IgD-negative memory B cell (primary cell): ENCODE data around the gene CLN5. TPM values are rescaled to one million over a fixed set of nuclear protein-coding genes. Genes with fewer than 3 reads are reported as not detected.

ENCODE experiments used
- H3K27ac Mint-ChIP-seq, 3 donors: one replicate each; pipeline ENCODE4 v1.8.0; 2020 to 2022; ENCODE audit warnings: mild to moderate bottlenecking in 3 of 3, mixed read lengths in 3 of 3, moderate library complexity in 1 of 3
- H3K27me3 Mint-ChIP-seq: one replicate; pipeline ENCODE4 v1.8.0; 2021; ENCODE audit warnings: mixed read lengths
- H3K36me3 Mint-ChIP-seq: one replicate; pipeline ENCODE4 v1.8.0; 2020; ENCODE audit warnings: mild to moderate bottlenecking, mixed read lengths
- H3K4me1 Mint-ChIP-seq, 3 donors: one replicate each; pipeline ENCODE4 v1.8.0; 2020 to 2022; ENCODE audit warnings: mixed read lengths in 3 of 3, mild to moderate bottlenecking in 1 of 3
- H3K4me3 Mint-ChIP-seq, 4 donors: one replicate each; pipeline ENCODE4 v1.8.0; 2020 to 2022; ENCODE audit warnings: mild to moderate bottlenecking in 4 of 4, mixed read lengths in 4 of 4, moderate library complexity in 3 of 4
- H3K9me3 Mint-ChIP-seq, 3 donors: one replicate each; pipeline ENCODE4 v1.8.0; 2020 to 2021; ENCODE audit warnings: mixed read lengths in 3 of 3, mild to moderate bottlenecking in 1 of 3
- polyA plus RNA-seq: library from polyadenylated mRNA; unstranded; fragments of 300-500 nt; fragmentation: Illumina TruSeq; gene quantifications from one replicate; pipeline ENCODE4 v1.2.3, GENCODE V29; 2021

The CLN5 gene
- polyA plus RNA-seq, 1 donor from 2014 or later, result 16.9 TPM

GRCh38 chr13:77047649-77048343, 55.9 kb downstream of the CLN5 start:
- Mint-ChIP-seq H3K27ac (peak overlapping the region in 2 of 3 donors; percentile 4 to 25), H3K27me3 (no peaks in the 10 kb centered on the region), H3K4me3 (no peak overlapping the region), H3K4me1 (no peaks in the 10 kb centered on the region), H3K9me3 (no peaks in the 10 kb centered on the region), H3K36me3 (peaks cover 18% of the 10 kb centered on the region)

- H3K9me3 Mint-ChIP-seq, result no peaks in the 10 kb centered on the region
- peaks cover 18% of the 10 kb centered on the region for H3K36me3 Mint-ChIP-seq
- no peak overlapping the region for H3K4me3 Mint-ChIP-seq
- H3K4me1 Mint-ChIP-seq, result no peaks in the 10 kb centered on the region
- H3K27me3 Mint-ChIP-seq, result no peaks in the 10 kb centered on the region
- H3K27ac Mint-ChIP-seq, result peak overlapping the region in 2 of 3 donors; percentile 77 to 80
Measured at GRCh38 chr13:77048681-77049080, 56.8 kb downstream of the CLN5 start.

- Mint-ChIP-seq H3K4me1 (peaks cover 0 to 2% (median 0%) of the 10 kb centered on the region in 3 donors), H3K9me3 (no peaks in the 10 kb centered on the region), H3K27ac (no peak overlapping the region), H3K36me3 (peaks cover 21% of the 10 kb centered on the region), H3K27me3 (no peaks in the 10 kb centered on the region), H3K4me3 (no peak overlapping the region)
Measured at GRCh38 chr13:77053192-77053591, 61.3 kb downstream of the CLN5 start.

Other genes with a start within 250 kb of the CLN5 start
- gene KCTD12, start 105.7 kb upstream of the CLN5 start, polyA plus RNA-seq, result 0.24 TPM
- not detected for gene ACOD1, start 43.6 kb upstream of the CLN5 start, polyA plus RNA-seq
- 43.4 TPM for gene FBXL3, start 35.1 kb downstream of the CLN5 start, polyA plus RNA-seq